WERI-Rb-1 (cell line): ENCODE measurements around the gene MYH14.

Source experiments
- DNase-seq: peaks from one replicate; pipeline ENCODE4 v3.0.0-alpha.2; 2020
- H3K27ac ChIP-seq: fragments of 250-450 bp; sonication (Bioruptor Pico); 2 replicates; pipeline ENCODE4 v1.5.1; 2020; ENCODE audit warnings: mild to moderate bottlenecking, moderate library complexity
- H3K27me3 ChIP-seq: fragments of 250-450 bp; sonication (Bioruptor Pico); 2 replicates; pipeline ENCODE4 v1.5.1; 2021; ENCODE audit warnings: mild to moderate bottlenecking, low read depth, moderate library complexity; ENCODE audit not compliant: insufficient read depth, severe bottlenecking
- H3K36me3 ChIP-seq: fragments of 250-450 bp; sonication (Bioruptor Pico); 2 replicates; pipeline ENCODE4 v1.5.1; 2020; ENCODE audit warnings: mild to moderate bottlenecking, moderate library complexity
- H3K4me3 ChIP-seq: 2 replicates; pipeline ENCODE4 v1.5.1; 2011; ENCODE audit warnings: low read depth, mild to moderate bottlenecking, control low read depth, low read length
- H3K9me3 ChIP-seq: fragments of 250-450 bp; sonication (Bioruptor Pico); 2 replicates; pipeline ENCODE4 v1.5.1; 2021; ENCODE audit warnings: mild to moderate bottlenecking, moderate library complexity; ENCODE audit not compliant: severe bottlenecking
- TF ChIP-seq, protein P1 (sequence below): IDR thresholded peaks from 2 replicates; pipeline ENCODE4 v1.5.1; 2011; ENCODE audit warnings: low read depth, mild to moderate bottlenecking, control low read depth, inconsistent platforms, low read length

The MYH14 gene

DNA sequence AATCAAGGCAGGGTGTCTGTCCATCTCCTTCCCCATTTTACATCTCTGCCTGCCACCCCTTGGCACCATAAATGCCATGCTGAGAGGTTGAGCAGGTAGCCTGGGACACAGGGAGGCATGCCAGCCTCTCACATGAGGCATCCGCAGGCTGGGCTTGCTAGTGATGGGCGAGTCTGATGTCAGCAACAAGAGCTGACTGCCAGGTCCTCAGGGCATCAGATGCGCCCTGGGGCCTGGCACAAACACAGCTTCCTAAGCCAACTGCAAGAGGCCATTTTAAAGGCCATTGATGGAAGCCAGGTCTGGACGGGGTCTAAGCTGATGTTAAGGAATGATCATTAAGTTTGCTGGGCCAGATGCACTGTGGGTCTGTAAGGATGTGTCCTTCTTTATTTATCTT is 34.6 kb downstream of the MYH14 start:
- no peak overlapping the region for H3K4me3 ChIP-seq
- H3K27me3 ChIP-seq, result peaks cover 88% of the 10 kb centered on the region
- DNase-seq, result no peak
- no peaks in the 10 kb centered on the region for H3K36me3 ChIP-seq
- TF ChIP-seq, protein P1, sequence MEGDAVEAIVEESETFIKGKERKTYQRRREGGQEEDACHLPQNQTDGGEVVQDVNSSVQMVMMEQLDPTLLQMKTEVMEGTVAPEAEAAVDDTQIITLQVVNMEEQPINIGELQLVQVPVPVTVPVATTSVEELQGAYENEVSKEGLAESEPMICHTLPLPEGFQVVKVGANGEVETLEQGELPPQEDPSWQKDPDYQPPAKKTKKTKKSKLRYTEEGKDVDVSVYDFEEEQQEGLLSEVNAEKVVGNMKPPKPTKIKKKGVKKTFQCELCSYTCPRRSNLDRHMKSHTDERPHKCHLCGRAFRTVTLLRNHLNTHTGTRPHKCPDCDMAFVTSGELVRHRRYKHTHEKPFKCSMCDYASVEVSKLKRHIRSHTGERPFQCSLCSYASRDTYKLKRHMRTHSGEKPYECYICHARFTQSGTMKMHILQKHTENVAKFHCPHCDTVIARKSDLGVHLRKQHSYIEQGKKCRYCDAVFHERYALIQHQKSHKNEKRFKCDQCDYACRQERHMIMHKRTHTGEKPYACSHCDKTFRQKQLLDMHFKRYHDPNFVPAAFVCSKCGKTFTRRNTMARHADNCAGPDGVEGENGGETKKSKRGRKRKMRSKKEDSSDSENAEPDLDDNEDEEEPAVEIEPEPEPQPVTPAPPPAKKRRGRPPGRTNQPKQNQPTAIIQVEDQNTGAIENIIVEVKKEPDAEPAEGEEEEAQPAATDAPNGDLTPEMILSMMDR, result no peak
- H3K9me3 ChIP-seq, result no peaks in the 10 kb centered on the region
- no peak overlapping the region for H3K27ac ChIP-seq

DNA sequence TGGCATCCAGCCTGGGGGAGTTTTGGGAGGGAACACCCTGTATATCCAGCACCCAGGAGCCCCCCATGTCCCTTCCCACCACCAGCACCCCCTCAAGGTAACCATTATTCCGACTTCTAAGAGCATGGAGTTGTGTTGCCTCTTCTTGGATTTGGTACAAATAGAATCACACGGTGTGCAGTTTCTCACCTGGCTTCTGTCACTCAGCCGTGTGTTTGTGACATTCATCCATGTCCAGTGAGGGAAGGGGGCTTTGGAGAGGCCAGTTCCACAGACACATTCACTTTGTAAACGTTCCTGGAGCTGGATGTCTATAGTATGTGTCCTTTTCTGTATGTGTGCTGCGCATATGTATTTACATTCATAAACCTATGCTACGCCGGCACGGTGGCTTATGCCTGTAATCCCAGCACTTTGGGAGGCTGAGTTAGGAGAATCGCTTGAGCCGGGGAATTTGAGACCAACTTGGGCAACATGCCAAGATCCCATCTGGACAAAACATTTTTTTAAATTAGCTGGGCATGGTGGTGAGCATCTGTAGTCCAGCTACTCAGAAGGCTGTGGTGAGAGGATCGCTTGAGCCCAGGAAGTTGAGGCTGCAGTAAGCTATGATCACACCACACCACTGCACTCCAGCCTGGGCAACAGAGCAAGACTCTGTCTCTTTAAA is 36.6 kb downstream of the MYH14 start:
- Histone ChIP-seq H3K9me3 (no peaks in the 10 kb centered on the region), H3K27me3 (peaks cover 84% of the 10 kb centered on the region), H3K36me3 (no peaks in the 10 kb centered on the region), H3K27ac (no peak overlapping the region), H3K4me3 (no peak overlapping the region)
- TF ChIP-seq, protein P1, result no peak
- DNase-seq, result no peak

DNA sequence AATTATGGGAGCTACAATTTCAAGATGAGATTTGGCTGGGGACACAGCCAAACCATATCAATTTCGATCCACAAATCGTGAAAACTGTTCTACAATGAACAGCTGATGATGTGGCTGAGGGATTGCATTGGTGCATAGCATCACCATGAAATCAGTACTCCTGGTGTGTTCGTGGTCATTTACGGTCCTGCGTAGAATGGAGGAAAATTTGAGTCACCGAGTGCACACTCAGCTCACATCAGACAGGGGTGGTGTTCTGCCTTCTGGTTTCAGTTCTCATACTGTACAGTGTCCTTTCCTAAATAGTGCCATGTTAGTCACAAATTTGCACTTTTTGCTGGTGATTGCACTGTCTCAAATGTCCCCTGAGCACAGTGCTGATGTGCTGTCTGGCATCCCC is 39.2 kb downstream of the MYH14 start:
- no peak for DNase-seq
- H3K27me3 ChIP-seq, result peaks cover 82% of the 10 kb centered on the region
- TF ChIP-seq, protein P1, result no peak
- H3K36me3 ChIP-seq, result no peaks in the 10 kb centered on the region
- H3K9me3 ChIP-seq, result no peaks in the 10 kb centered on the region
- H3K4me3 ChIP-seq, result no peak overlapping the region
- H3K27ac ChIP-seq, result no peak overlapping the region

DNA sequence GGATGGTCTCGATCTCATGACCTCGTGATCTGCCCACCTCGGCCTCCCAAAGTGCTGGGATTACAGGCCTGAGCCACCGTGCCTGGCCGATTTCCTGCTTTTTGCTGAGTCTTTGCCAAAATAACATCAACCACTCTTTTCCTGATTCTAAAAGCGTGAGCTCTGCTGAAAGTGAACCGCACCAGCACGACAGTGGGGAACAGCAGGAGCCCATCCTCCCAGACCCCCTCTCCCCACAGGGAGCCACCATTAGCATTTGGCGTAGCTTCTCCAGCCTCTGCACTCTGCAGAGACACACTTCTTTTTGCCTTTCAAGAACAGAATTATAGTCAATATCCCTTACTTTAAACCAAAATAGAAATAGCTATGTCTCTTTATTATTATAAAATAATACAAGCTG is 41.3 kb downstream of the MYH14 start:
- peaks cover 78% of the 10 kb centered on the region for H3K27me3 ChIP-seq
- H3K36me3 ChIP-seq, result no peaks in the 10 kb centered on the region
- H3K27ac ChIP-seq, result no peak overlapping the region
- TF ChIP-seq, protein P1, result no peak
- H3K9me3 ChIP-seq, result no peaks in the 10 kb centered on the region
- no peak for DNase-seq
- H3K4me3 ChIP-seq, result no peak overlapping the region

DNA sequence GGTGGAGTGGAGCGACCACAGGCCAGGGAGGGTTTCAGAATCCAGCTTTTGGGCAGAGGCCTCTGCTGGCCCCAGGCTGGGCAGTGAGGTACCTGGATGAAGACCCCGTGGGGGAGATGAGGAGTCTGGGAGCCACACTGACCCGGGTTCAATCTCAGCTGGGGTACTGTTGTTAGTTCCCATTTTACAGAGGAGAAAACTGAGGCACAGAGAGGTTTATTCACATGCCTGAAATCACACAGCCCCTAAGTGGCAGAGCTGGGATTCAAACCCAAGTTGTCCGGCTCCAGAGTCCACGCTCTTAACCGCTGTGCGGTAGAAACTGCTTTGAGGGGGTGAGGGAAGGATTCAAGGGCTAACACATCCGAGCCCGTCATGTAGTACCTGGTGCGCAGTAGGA is 45.0 kb downstream of the MYH14 start:
- H3K27me3 ChIP-seq, result peaks cover 69% of the 10 kb centered on the region
- H3K4me3 ChIP-seq, result no peak overlapping the region
- TF ChIP-seq, protein P1, result no peak
- peaks cover 11% of the 10 kb centered on the region for H3K9me3 ChIP-seq
- no peak overlapping the region for H3K27ac ChIP-seq
- no peak for DNase-seq
- no peaks in the 10 kb centered on the region for H3K36me3 ChIP-seq

DNA sequence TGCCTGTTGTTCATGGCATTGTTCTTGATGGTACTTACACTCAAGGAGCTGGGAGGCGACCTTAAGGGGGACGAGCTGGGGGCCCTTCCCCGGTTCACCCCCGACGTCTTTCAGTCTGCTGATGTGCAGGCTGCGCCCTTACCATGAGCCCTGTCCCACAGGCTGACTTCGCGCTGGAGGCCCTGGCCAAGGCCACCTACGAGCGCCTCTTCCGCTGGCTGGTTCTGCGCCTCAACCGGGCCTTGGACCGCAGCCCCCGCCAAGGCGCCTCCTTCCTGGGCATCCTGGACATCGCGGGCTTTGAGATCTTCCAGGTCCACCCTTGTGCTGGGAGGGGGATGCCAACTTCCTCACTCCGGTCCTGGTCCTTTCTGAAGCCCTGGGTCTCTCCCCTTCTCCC is 45.4 kb downstream of the MYH14 start:
- H3K27me3 ChIP-seq, result peaks cover 65% of the 10 kb centered on the region

More for the DNA sequence above, 45.4 kb downstream of the MYH14 start:
- Histone ChIP-seq H3K9me3 (peaks cover 15% of the 10 kb centered on the region), H3K36me3 (no peaks in the 10 kb centered on the region), H3K27ac (no peak overlapping the region), H3K4me3 (no peak overlapping the region)
- TF ChIP-seq, protein P1, result no peak
- DNase-seq, result no peak
